Measurements from ENCODE around the gene CXCL16. TPM values are rescaled to one million over a fixed set of nuclear protein-coding genes. Genes with fewer than 3 reads are reported as not detected.

CXCL16 gene
- total and polyA plus RNA-seq, 8 donors, result 13.7 to 47.4 (median 28.8) TPM

DNA sequence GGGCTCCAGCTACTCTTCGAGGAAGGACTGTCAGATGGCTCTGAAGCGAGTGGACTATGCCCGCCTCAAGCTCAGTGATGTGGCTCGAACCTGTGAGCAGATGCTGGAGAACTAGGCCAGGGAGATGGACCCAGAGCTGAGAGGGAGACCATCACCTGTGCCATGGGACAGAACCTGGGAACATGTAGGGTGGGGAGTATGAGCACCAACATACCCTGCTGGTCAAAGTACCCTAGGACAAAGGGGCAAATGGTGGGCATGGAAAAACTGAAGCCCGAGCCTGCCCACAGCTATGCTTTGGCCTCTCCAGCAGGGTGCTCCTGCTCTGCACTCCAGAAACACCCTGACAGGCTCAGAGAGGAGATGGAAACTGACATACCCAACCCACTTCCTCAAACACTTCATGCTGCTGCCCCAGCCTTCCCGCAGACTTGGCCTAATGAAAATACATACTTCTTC, 6.6 kb downstream of the CXCL16 start:
- peaks cover 6 to 63% (median 23%) of the 10 kb centered on the region in 4 donors for H3K4me1 ChIP-seq
- peaks cover 9 to 28% (median 22%) of the 10 kb centered on the region in 4 donors for H3K36me3 ChIP-seq
- WGBS, 5 donors, result 73 to 81% (median 78%) methylated on average over 6 of the region's 6 CpGs
- no peak for TF ChIP-seq EP300 (IDR thresholded peaks at IDR 0.05)
- TF ChIP-seq, protein P1, sequence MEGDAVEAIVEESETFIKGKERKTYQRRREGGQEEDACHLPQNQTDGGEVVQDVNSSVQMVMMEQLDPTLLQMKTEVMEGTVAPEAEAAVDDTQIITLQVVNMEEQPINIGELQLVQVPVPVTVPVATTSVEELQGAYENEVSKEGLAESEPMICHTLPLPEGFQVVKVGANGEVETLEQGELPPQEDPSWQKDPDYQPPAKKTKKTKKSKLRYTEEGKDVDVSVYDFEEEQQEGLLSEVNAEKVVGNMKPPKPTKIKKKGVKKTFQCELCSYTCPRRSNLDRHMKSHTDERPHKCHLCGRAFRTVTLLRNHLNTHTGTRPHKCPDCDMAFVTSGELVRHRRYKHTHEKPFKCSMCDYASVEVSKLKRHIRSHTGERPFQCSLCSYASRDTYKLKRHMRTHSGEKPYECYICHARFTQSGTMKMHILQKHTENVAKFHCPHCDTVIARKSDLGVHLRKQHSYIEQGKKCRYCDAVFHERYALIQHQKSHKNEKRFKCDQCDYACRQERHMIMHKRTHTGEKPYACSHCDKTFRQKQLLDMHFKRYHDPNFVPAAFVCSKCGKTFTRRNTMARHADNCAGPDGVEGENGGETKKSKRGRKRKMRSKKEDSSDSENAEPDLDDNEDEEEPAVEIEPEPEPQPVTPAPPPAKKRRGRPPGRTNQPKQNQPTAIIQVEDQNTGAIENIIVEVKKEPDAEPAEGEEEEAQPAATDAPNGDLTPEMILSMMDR (IDR thresholded peaks at IDR 0.05), result peak in 1 of 7 experiments; percentile 10
- peak in 1 of 2 donors; percentile 57 for DNase-seq
- H3K4me3 ChIP-seq, result no peak overlapping the region
- no peaks in the 10 kb centered on the region for H3K9me3 ChIP-seq
- H3K27ac ChIP-seq, result peak overlapping the region in 2 of 5 donors; percentile 49 to 97
- H3K27me3 ChIP-seq, result no peaks in the 10 kb centered on the region
- intact Hi-C loops (cut with DNase I; ENCODE audit: low total_unique reads), result loop anchor here (10.0 kb wide), 2 partner anchors 52 to 162 kb away; partner anchors contain the start of genes C17orf107, GLTPD2 and VMO1

DNA sequence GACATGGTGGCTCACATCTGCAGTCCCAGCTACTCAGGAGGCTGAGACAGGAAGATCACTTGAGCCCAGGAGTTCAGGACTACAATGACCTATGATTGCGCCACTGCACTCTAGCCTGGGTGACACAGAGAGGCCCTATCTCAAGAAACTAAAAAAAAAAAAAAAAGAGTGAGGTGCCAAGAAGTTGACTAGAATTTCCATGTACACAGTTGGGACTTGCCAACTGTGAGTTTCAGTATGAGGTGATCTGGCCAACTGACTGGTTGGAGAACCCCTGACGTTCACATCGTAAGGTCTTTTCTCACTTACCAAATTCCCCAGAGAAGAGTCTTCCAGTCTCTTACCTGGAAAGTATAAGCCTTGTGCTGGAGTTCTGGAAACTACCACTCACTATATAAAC, 11.6 kb downstream of the CXCL16 start:
- Histone ChIP-seq H3K4me1 (peaks cover 4 to 36% (median 23%) of the 10 kb centered on the region in 4 donors), H3K27ac (peak overlapping the region; percentile 37 to 72 (median 61)), H3K27me3 (no peaks in the 10 kb centered on the region), H3K4me3 (no peak overlapping the region), H3K9me3 (no peaks in the 10 kb centered on the region), H3K36me3 (peaks cover 0 to 7% (median 4%) of the 10 kb centered on the region in 4 donors)
- peak in 1 of 2 donors; percentile 72 for DNase-seq
- intact Hi-C loops (cut with DNase I; ENCODE audit: low total_unique reads), result no loop called here
- TF ChIP-seq POLR2AphosphoS5 (IDR thresholded peaks at IDR 0.05) (peak in 2 of 3 donors; percentile 17 to 22), EP300 (IDR thresholded peaks at IDR 0.05) (no peak)
- 18 to 34% (median 30%) methylated on average over 3 of the region's 3 CpGs for WGBS, 5 donors

DNA sequence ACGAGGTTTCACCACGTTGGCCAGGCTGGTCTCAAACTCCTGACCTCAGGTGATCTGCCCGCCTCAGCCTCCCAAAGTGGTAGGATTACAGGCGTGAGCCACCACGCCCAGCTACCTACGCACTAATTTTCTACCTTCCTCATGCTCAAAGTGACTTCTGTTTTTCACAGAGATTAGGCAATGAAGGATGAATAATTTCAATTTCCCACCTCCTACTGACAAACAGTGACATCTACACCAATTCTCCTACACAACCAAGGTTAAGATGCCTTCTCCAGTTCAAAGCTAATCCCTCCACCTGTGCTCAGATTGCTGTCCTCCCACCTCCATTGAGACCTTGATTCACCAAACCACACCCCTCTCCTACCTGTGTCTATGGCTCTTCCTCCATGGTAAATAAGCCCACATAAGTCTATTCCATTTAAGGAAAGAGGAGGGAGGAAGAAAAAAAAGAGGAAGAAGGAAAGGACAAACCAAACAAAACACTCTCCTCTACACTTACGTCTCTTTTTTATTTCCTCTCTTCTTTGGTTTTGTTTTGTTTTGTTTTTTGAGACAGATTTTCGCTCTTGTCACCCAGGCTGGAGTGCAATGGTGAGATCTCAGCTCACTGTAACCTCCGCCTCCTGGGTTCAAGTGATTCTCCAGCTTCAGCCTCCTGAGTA, 13.9 kb downstream of the CXCL16 start:
- peak overlapping the region in 3 of 5 donors; percentile 33 to 60 (median 54) for H3K27ac ChIP-seq
- no peak for DNase-seq
- H3K36me3 ChIP-seq, result peaks cover 0 to 4% (median 2%) of the 10 kb centered on the region in 4 donors
- intact Hi-C loops (cut with DNase I; ENCODE audit: low total_unique reads), result no loop called here
- TF ChIP-seq POLR2A (IDR thresholded peaks at IDR 0.05), result no peak
- TF ChIP-seq, protein P1 (IDR thresholded peaks at IDR 0.05), result no peak
- no peak for TF ChIP-seq EP300 (IDR thresholded peaks at IDR 0.05)
- no peak for TF ChIP-seq POLR2AphosphoS5 (IDR thresholded peaks at IDR 0.05)
- WGBS, 5 donors, result 82 to 89% (median 84%) methylated on average over 7 to 9 of the region's 9 CpGs
- no peaks in the 10 kb centered on the region for H3K9me3 ChIP-seq
- no peak overlapping the region for H3K4me3 ChIP-seq
- H3K27me3 ChIP-seq, result no peaks in the 10 kb centered on the region
- peaks cover 5 to 37% (median 23%) of the 10 kb centered on the region in 4 donors for H3K4me1 ChIP-seq

DNA sequence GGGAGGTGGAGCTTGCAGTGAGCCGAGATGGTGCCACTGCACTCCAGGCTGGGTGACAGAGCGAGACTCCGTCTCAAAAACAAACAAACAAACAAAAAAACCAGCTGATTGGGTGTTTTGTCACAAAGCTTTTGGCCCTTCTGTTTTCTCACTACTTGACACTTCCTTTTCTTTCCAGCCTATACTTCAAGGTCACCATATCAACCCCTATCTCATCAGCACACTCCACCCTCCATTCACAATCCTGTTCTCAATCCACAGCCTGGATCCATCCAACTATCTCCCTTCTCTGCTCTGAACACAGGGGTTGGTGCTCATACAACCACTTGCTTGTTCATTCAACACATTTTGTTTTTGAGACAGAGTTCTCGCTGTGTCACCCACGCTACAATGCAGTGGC, 15.1 kb downstream of the CXCL16 start:
- WGBS, 5 donors, result 82 to 96% (median 83%) methylated on average over 5 of the region's 5 CpGs
- intact Hi-C loops (cut with DNase I; ENCODE audit: low total_unique reads), result no loop called here
- H3K27ac ChIP-seq, result peak overlapping the region in 2 of 5 donors; percentile 54 to 60
- peaks cover 3 to 16% (median 13%) of the 10 kb centered on the region in 4 donors for H3K36me3 ChIP-seq
- peaks cover 12 to 42% (median 29%) of the 10 kb centered on the region in 4 donors for H3K4me1 ChIP-seq
- DNase-seq, result no peak
- H3K9me3 ChIP-seq, result no peaks in the 10 kb centered on the region
- no peaks in the 10 kb centered on the region for H3K27me3 ChIP-seq
- H3K4me3 ChIP-seq, result no peak overlapping the region
- TF ChIP-seq POLR2A (IDR thresholded peaks at IDR 0.05), result no peak
- TF ChIP-seq, protein P1 (IDR thresholded peaks at IDR 0.05), result no peak
- TF ChIP-seq POLR2AphosphoS5 (IDR thresholded peaks at IDR 0.05), result no peak
- TF ChIP-seq EP300 (IDR thresholded peaks at IDR 0.05), result no peak
